SJCRH30 (cell line): ENCODE results near the gene IFNL1. TPM values are rescaled to one million over a fixed set of nuclear protein-coding genes. Genes with fewer than 3 reads are reported as not detected.

Experiments
- DNase-seq, 2 experiments: peaks; one replicate each; pipeline ENCODE4 v3.0.0-alpha.2; 2015 to 2020
- H3K27ac ChIP-seq: fragments of 250-450 bp; sonication (Bioruptor Pico); 2 replicates; pipeline ENCODE4 v1.5.1; 2020; ENCODE audit warnings: mild to moderate bottlenecking, moderate library complexity
- H3K27me3 ChIP-seq: fragments of 250-450 bp; sonication (Bioruptor Pico); 2 replicates; pipeline ENCODE4 v1.5.1; 2020; ENCODE audit warnings: mild to moderate bottlenecking, moderate library complexity
- H3K36me3 ChIP-seq: fragments of 250-450 bp; sonication (Bioruptor Pico); 2 replicates; pipeline ENCODE4 v1.5.1; 2020; ENCODE audit warnings: mild to moderate bottlenecking, moderate library complexity
- H3K4me1 ChIP-seq: fragments of 250-450 bp; sonication (Bioruptor Pico); 2 replicates; pipeline ENCODE4 v1.5.1; 2020; ENCODE audit warnings: mild to moderate bottlenecking, moderate library complexity
- H3K4me3 ChIP-seq: fragments of 250-450 bp; sonication (Bioruptor Pico); 2 replicates; pipeline ENCODE4 v1.5.1; 2020; ENCODE audit warnings: mild to moderate bottlenecking, moderate library complexity
- H3K9me3 ChIP-seq: fragments of 250-450 bp; sonication (Bioruptor Pico); replicated peaks from 2 replicates; pipeline ENCODE4 v1.5.1; 2020; ENCODE audit warnings: mild to moderate bottlenecking, moderate library complexity
- total RNA-seq: library from RNA; depleted of rRNA; stranded (reverse); fragments of >200 nt; shearing (Covaris generic); gene quantifications from 2 replicates; pipeline ENCODE4 v1.2.3, GENCODE V29; 2014

The IFNL1 gene
- total RNA-seq, 1 experiment from 2014 or later = not detected

DNA sequence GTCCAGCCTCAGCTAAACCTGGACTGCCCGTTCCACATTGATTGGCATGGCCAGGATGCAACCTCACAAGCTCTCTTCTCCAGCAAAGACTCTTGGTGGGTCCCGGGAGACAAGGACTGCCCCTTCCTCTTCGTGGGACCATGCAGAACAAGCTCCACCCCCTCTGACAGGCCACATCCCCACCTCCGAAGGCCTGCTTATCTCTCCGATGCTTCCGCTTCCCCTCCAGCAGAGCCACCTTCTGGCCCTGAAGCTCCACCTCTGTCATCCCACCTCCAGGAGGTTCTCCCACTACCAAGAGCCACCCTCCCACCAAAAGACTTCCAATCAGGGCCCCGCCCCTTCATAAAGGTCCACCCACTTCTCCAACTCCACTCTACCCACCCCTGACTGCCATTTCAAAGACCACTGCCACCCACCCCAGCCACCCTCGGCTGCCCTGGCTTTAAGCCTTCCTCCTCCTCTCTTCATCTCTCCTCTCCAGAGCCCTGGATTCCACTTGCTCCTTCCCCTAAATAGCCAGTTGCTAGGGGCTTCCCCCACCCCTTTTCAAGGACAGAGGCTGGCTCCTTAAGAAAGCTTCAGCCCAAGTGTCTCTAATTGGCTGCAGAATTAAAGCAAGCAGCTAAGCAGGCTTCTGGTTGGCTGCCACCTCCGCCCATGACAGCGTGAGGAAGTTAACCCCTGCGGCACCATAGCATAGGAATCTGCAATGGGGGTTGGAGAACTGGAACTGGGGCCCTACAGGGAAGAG lies 14.5 kb downstream of the IFNL1 start:
- Histone ChIP-seq H3K9me3 (no peaks in the 10 kb centered on the region), H3K36me3 (no peaks in the 10 kb centered on the region), H3K27ac (no peak overlapping the region), H3K4me3 (no peak overlapping the region), H3K4me1 (no peaks in the 10 kb centered on the region), H3K27me3 (no peaks in the 10 kb centered on the region)
- no peak for DNase-seq

DNA sequence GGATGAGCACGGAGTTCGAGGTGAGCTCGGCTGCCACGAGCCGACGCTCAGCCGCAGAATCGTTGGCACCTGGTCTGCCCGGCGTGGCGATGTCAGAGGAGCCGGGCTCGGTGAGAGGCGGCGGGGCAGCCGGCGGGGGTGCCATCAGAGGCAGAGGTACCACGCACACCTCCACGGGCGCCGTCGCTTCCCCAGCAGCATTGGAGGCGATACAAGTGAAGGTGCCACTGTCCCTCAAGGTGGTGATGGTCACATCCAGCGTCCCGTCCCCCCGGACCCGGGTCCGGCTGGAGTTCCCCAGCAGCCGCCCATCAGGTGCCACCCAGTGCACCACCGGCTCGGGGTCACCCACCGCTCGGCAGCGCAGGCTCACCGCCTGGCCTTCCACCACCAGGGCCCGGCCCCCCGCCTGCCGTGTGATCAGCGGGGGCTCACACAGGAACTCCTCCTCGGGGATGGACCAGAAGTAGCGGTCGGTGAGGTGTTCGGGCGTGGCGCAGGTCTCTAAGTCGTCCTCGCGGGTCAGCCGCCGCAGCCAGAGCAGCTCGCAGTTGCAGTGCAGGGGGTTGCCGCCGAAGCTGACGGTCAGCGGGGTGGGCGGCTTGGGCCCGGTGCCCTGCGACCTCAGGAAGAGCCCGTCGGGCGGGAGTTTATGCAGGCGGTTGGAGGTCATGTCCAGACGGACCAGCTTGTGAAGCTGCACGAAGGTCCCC lies 18.0 kb downstream of the IFNL1 start:
- Histone ChIP-seq H3K9me3 (no peaks in the 10 kb centered on the region), H3K4me1 (no peaks in the 10 kb centered on the region; the same call in 1 of the 2 replicates), H3K36me3 (no peaks in the 10 kb centered on the region), H3K27ac (no peak overlapping the region), H3K4me3 (no peak overlapping the region), H3K27me3 (peaks cover 4% of the 10 kb centered on the region; the same call in 1 of the 2 replicates)
- DNase-seq = no peak

DNA sequence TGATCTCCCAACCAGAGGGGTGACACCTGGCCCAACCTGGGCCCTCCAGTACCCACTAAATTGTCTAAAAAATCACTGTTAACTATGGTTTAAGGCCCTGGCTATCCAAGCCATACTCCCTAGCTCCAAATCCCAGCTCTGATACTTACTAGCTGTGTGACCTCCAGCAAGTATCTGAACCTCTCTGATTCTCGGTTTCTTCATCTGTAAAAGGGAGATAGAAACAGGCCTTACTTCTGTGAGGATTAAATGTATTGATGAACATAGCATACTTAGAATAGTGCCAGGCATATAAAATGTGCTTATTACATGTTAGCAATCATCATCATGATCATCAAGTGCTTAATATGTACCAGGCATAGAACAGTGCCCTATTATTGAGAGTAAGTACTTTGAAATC lies 19.7 kb downstream of the IFNL1 start:
- Histone ChIP-seq H3K4me1 (no peaks in the 10 kb centered on the region; the same call in 1 of the 2 replicates), H3K9me3 (no peaks in the 10 kb centered on the region), H3K27ac (no peak overlapping the region), H3K27me3 (peaks cover 4% of the 10 kb centered on the region; the same call in 1 of the 2 replicates), H3K4me3 (no peak overlapping the region), H3K36me3 (no peaks in the 10 kb centered on the region)
- no peak for DNase-seq

DNA sequence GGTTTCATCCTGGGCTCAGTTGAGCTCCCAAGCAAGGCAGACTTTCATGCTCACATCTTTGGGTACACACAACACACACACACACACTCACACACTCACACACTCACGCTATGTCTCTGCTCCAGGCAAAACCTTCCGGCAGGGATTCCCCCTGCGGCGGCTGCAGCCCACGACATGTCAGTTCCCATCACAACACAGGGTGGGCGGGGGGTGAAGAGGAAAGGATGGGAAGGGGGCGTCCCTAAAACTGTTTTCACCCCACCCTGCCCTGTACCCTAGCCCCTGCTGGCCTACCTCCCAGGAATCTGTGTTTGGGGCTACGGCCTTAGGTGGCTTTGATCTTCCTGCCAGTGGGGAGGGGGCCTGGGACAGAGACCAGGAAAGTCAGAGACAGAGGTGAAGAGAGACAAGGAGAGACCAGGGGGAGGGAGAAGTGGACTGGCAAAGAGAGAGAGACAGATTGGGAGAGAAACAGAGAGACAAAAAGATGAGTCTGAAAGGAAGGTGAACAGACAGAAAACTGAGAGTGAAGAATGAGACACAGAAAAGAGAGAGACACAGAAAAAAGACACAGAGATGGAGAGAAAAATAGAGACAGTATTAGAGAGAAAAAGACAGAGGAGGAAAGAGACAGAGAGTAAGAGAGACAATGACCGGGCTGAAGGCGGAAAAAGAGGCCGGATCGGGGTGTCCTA lies 20.6 kb downstream of the IFNL1 start:
- no peaks in the 10 kb centered on the region; the same call in 1 of the 2 replicates for H3K4me1 ChIP-seq
- peaks cover 4% of the 10 kb centered on the region; the same call in 1 of the 2 replicates for H3K27me3 ChIP-seq
- no peaks in the 10 kb centered on the region for H3K36me3 ChIP-seq
- no peak overlapping the region for H3K27ac ChIP-seq
- no peak for DNase-seq
- no peaks in the 10 kb centered on the region for H3K9me3 ChIP-seq
- H3K4me3 ChIP-seq = no peak overlapping the region

DNA sequence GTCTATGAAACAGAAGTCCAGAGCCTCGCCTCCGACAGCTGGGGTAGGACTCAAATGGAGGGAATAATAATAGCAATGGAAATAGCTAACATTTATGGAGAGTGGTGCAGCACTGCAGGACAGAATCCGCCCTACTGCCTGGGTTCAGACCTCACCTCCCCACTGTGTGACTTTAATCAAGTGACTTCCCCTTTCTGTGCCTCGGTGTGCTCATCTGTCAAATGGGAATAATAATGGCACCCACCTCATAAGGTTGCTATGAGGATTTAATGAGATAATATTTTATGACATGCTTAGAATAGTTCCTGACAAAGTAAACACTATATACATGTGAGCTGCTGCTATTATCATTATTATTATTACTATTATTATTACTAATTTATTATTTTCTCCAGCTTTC lies 21.3 kb downstream of the IFNL1 start:
- H3K9me3 ChIP-seq = no peaks in the 10 kb centered on the region
- no peaks in the 10 kb centered on the region for H3K36me3 ChIP-seq
- no peak overlapping the region for H3K4me3 ChIP-seq
- no peak overlapping the region for H3K27ac ChIP-seq
- peaks cover 4% of the 10 kb centered on the region; the same call in 1 of the 2 replicates for H3K27me3 ChIP-seq
- DNase-seq = no peak
- H3K4me1 ChIP-seq = no peaks in the 10 kb centered on the region; the same call in 1 of the 2 replicates

DNA sequence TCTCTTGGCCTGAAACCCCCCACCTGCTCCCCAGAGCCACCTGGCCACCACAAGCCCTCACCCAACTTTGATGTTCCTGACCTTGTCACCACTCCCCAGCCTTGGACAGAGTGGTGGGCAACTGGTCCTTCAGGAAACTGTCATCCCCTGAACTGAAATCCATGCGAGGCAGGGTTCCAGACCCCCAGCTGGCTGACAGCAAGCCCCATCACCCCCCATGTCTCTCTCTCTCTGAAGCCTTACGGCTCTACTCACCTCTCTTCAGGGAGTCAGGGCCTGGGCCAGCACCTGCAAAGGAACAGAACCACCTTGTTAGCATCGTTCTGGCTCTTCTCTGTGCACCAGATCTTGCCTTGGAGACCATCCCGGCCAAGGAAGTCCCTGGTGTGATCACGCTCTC lies 21.9 kb downstream of the IFNL1 start:
- H3K9me3 ChIP-seq = no peaks in the 10 kb centered on the region
- H3K4me3 ChIP-seq = no peak overlapping the region

DNA sequence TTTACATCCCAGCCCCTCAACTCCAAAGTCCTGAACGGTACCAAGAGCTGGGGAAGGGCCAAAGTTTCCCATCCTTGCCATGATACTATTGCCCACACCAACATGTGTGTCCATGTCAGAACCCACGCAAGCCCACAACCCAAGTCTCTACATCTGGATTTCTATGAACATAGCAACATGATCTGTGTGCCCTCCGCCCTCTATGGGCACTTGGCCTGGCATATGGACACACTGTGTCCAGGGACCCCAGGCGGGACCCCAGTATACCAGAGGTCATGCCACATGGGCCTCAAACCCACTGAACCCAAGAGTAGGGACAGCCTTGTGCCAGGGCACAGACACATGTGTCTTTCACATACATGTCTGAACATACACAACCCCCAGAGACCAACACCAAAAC lies 22.5 kb downstream of the IFNL1 start:
- Histone ChIP-seq H3K27me3 (peaks cover 4% of the 10 kb centered on the region; the same call in 1 of the 2 replicates), H3K36me3 (no peaks in the 10 kb centered on the region), H3K4me1 (no peaks in the 10 kb centered on the region; the same call in 1 of the 2 replicates), H3K27ac (no peak overlapping the region), H3K9me3 (no peaks in the 10 kb centered on the region), H3K4me3 (no peak overlapping the region)
- no peak for DNase-seq

More for the DNA sequence above, 21.9 kb downstream of the IFNL1 start:
- DNase-seq = no peak
- no peaks in the 10 kb centered on the region; the same call in 1 of the 2 replicates for H3K4me1 ChIP-seq
- H3K27me3 ChIP-seq = peaks cover 4% of the 10 kb centered on the region; the same call in 1 of the 2 replicates
- no peaks in the 10 kb centered on the region for H3K36me3 ChIP-seq
- H3K27ac ChIP-seq = no peak overlapping the region

DNA sequence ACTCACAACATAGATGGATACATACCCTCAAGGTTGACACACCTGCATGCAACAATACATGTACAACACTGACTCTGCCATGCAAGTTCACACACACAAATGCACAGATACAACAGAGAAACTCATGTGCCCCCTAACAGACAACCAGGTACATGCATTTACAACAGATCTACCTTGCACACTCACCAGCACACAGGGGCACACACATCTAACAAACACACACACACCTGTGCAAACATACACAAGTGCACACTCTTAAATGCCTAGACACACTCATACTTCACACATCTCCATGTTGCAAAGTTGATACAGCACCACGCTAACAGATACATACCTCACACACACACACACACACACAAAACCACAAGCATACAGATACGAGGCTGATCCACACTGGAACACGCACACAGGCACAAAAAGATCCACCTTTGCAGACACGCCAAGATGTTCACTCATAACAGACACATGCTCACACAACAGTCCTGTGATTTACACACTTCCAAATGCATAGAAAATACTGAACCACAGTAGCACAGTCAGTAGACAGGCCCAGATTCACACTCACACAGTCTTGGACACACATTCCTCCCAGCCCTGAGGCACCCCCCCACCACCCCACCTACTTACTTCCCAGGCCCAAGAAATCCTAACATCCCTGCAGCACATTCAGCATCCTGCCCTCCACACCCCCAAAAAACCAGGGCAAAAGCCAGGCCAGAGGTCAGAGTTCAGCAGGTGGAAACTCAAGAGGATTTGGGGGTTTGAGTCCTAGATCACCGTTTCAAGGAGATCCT lies 23.1 kb downstream of the IFNL1 start:
- no peaks in the 10 kb centered on the region for H3K36me3 ChIP-seq
- no peak overlapping the region for H3K27ac ChIP-seq
- DNase-seq = no peak
- H3K27me3 ChIP-seq = peaks cover 4% of the 10 kb centered on the region; the same call in 1 of the 2 replicates
- no peaks in the 10 kb centered on the region for H3K9me3 ChIP-seq
- no peaks in the 10 kb centered on the region; the same call in 1 of the 2 replicates for H3K4me1 ChIP-seq
- H3K4me3 ChIP-seq = peak overlapping the region; percentile 60

DNA sequence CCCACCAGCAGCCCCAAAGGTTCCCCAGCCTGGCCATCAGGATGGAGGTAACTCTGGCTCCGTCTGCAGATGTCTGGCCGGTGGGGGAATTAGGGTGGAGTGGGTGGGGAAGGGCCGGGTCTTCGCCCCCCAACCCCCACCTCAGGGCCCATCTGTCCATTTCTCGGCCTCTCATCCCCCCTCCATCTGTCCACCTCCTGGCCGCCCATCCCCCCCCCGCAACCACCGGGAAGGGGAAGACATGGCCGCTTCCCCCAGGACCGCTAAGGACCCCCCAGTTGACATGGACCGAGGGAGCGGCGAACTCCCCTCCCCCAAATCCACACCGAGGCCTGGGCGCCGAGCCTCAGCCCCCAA lies 23.7 kb downstream of the IFNL1 start:
- Histone ChIP-seq H3K9me3 (no peaks in the 10 kb centered on the region), H3K27ac (no peak overlapping the region), H3K27me3 (peaks cover 4% of the 10 kb centered on the region; the same call in 1 of the 2 replicates), H3K36me3 (no peaks in the 10 kb centered on the region), H3K4me1 (no peaks in the 10 kb centered on the region; the same call in 1 of the 2 replicates), H3K4me3 (peak overlapping the region; percentile 60)
- DNase-seq = no peak

DNA sequence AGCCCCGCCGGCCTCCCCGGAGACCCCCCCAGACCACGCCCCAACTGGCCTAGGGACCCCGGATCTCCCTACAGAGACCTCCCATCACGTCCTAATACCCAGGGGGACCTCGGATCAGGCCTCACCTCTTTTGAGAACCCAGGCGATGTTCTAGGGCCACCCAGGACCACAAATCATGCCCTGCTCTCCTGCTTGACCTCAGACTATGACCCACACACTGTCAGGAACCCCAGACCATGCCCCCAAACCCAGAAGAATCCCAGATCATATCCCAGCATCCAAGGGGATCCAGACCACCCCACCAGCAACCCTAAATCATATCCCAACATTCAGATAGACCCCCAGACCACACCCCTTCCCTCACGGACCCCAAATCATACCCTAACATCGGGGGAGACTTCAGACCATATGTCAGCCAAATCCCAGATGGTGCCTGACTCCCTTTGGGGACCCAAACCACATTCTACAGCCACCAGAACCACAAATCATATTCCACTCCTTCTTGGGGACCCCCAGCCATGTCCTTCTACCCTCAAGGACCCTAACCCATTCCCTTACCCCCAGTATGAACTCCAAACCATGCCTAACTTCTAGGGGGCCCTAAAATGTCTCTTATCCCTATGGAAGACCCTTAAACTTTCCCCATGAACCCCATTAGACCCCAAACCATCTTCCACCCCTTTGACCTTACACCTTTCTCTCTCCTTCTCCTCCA lies 25.1 kb downstream of the IFNL1 start:
- H3K27me3 ChIP-seq = peaks cover 4% of the 10 kb centered on the region; the same call in 1 of the 2 replicates
- no peak for DNase-seq
- H3K9me3 ChIP-seq = no peaks in the 10 kb centered on the region
- no peak overlapping the region for H3K27ac ChIP-seq
- no peaks in the 10 kb centered on the region for H3K36me3 ChIP-seq
- H3K4me3 ChIP-seq = no peak overlapping the region
- H3K4me1 ChIP-seq = no peaks in the 10 kb centered on the region; the same call in 1 of the 2 replicates

DNA sequence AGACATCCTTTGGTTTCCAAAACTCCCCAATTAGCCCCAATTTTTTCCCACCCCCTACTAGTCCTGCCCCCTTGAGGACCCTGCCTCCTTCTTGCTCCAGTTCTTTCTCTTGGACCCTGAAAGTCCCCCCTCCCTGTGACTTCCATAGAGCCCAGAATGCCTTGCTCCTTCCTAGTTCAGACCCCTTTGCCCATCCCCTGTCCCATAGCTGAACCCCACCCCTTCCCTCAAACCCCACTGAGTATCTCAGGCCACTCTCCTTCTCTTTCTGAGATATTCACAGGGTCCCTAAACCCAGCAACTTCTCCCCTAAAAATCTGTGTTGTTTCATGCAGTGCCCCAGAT lies 25.6 kb downstream of the IFNL1 start:
- Histone ChIP-seq H3K36me3 (no peaks in the 10 kb centered on the region), H3K27me3 (peaks cover 4% of the 10 kb centered on the region; the same call in 1 of the 2 replicates)
- DNase-seq = no peak

DNA sequence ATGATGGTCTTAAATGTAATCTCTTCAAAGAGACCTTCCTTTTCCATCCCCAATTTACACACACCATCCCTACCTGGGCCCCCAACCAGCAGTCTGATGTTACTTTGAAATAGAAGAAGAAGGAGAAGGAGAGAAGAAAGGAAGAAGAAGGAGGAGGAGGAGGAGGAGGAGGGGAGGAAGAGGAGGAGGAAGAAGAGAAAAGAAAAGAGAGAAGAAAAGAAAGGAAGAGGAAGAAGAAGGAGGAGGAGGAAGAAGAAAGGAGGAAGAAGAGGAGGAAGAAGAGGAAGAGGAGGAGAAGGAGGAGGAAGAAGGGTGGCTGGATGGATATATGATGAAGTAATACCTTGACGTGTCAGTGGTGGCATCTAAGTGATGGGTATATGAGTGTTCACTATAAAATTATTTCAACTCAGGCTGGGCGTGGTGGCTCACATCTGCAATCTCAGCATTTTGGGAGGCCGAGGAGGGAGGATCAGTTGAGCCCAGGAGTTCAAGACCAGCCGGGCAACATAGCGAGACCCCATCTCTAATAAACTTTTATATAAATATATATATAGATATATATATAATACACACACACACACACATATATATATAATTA lies 28.1 kb downstream of the IFNL1 start:
- no peak for DNase-seq
- Histone ChIP-seq H3K4me3 (no peak overlapping the region), H3K36me3 (no peaks in the 10 kb centered on the region), H3K27ac (no peak overlapping the region), H3K9me3 (no peaks in the 10 kb centered on the region), H3K27me3 (no peaks in the 10 kb centered on the region; the same call in 1 of the 2 replicates), H3K4me1 (no peaks in the 10 kb centered on the region; the same call in 1 of the 2 replicates)

More for the DNA sequence above, 25.6 kb downstream of the IFNL1 start:
- Histone ChIP-seq H3K4me3 (no peak overlapping the region), H3K9me3 (no peaks in the 10 kb centered on the region), H3K4me1 (no peaks in the 10 kb centered on the region; the same call in 1 of the 2 replicates), H3K27ac (no peak overlapping the region)
